NCI-H524 treated with DMSO at 0.1 percent for 48 hours (cell line): Measurements from ENCODE around the gene FILIP1L.
A peak's percentile ranks its signal among the peaks of the same experiment; 100 is the strongest.

Experiments used
- DNase-seq: peaks from one replicate; lab custom pipeline; 2025; lab: John Stamatoyannopoulos, UW

Gene FILIP1L

GRCh38 chr3:100042166-100042981 is 71.9 kb downstream of the FILIP1L start:
- DNase-seq = no peak

DNA sequence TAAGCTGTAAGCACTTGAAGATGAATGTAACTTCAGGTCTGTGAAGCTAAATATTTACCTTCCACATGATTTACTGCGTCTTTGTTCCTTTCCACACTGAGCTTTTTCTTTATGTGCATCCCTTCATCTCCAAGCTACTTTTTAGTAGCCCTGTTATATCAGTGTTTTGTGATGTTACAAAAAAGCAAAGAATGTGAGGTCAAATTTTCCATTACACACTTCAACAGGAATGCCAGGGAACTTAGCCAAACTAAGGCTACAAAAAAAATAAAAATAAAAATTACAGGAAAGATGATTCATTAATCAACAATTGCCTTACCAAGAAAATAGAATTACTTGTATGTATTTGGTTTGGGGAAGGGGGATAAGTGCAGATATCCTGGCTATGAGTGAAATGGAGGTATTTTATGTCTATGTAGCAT is 73.0 kb downstream of the FILIP1L start:
- DNase-seq = no peak

GRCh38 chr3:100040451-100041225 is 73.7 kb downstream of the FILIP1L start:
- no peak for DNase-seq

- no peak for DNase-seq
Observed at GRCh38 chr3:100039075-100039474, 75.2 kb downstream of the FILIP1L start.

- no peak for DNase-seq
Observed at GRCh38 chr3:100033903-100034471, 80.3 kb downstream of the FILIP1L start.

GRCh38 chr3:100033184-100033583 is 81.1 kb downstream of the FILIP1L start:
- DNase-seq = no peak

GRCh38 chr3:100032243-100032642 is 82.1 kb downstream of the FILIP1L start:
- DNase-seq = peak; percentile 26

DNA sequence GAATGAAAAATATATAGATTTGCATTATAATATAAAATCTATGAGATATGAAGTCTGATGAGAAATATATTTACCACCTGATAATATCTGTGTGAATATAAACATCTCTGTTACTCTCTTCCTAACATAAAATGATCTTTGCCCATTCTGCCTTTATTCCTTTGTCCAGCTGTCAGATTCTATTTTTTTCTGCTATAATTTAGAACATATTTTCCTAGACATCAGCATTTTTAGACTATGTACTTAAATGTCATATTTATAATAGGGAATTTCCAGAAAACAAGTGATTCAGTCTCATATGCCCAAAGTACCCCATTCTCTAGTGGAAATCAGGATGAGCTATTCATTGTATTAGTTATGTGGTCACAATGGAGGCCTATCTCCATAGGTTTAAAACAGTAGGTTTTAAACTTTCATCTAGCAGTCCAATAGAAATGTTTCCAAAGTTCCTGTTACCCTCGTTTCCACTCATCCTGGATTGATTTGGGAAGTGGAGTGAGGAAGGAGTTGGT is 83.3 kb downstream of the FILIP1L start:
- DNase-seq = no peak

DNA sequence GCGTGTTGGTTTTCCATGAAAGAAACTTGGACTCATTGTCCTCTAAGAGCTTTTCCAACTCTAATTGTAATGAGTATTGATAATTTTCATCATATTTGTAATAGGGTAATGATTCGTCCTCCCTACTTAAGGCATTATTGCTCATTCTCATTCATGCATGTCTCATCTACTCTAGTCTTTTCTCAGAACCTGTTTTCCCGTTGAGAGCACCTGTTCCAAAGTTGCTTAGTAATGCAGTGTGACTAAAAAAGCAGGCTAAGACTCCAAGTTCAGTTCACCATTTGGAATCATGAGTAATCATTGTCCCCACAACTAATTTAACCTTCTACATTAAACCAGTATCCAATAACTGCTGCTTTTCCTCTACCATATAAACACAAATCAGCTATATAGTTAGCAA is 84.0 kb downstream of the FILIP1L start:
- no peak for DNase-seq

- no peak for DNase-seq
Observed at GRCh38 chr3:100029689-100030088, 84.6 kb downstream of the FILIP1L start.

DNA sequence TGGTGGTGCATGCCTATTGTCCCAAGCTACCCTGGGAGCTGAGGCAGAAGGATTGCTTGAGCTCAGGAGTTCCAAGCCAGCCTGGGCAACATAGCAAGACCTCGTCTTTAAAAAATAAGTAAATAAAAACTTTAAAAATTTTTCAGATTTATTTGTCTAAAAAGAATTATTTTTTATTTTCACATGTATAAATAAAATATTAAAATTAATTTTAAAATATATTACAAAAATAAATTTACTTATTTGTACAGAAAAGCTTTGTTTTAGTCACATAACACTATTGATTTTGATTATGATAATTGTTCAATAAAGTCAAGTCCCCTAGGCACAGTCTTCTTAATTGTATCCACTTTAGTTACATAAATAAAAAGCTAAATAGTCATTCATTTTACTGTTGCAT is 85.2 kb downstream of the FILIP1L start:
- no peak for DNase-seq

GRCh38 chr3:100027321-100027720 is 87.0 kb downstream of the FILIP1L start:
- DNase-seq = no peak

- DNase-seq = no peak
Observed at GRCh38 chr3:100024520-100025303, 89.6 kb downstream of the FILIP1L start.

GRCh38 chr3:100023595-100023994 is 90.7 kb downstream of the FILIP1L start:
- no peak for DNase-seq

DNA sequence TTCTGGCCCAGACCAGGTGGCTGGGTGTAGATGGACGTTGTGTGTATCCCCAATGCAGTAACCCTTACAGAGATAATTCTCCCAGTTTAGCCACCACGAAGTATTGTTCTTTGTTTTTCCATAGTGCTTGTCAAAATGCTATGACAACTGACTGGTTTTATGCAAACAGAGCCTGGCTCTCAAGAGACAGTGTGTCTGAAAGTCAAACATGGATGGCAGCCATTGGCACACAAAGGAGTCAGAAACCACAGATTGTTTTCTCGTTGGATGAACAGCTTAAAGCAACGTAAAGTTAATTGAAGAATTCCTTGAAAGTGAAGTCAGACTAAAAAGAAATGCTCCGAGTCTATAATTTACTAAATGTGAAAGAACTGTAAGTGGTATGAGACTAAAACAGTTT is 91.2 kb downstream of the FILIP1L start:
- DNase-seq = no peak

DNA sequence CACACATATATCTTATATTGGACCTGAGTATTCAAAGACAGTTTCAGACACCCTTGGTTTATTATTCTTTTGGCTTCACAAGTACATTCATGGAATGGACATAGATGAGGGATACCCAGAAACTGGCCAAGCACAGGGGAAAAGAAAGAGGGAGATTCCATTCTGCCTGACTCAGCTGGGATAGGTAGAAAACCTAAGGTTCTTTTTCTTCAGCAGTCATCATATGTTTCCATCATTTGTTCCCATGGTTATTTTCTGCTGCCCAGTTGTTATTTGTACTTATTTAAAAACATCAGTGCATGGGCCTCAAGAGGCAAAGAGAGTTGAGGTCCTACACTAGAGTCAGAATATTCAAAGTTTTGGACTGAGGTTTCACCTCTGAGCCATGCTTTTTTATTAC is 91.8 kb downstream of the FILIP1L start:
- no peak for DNase-seq

DNA sequence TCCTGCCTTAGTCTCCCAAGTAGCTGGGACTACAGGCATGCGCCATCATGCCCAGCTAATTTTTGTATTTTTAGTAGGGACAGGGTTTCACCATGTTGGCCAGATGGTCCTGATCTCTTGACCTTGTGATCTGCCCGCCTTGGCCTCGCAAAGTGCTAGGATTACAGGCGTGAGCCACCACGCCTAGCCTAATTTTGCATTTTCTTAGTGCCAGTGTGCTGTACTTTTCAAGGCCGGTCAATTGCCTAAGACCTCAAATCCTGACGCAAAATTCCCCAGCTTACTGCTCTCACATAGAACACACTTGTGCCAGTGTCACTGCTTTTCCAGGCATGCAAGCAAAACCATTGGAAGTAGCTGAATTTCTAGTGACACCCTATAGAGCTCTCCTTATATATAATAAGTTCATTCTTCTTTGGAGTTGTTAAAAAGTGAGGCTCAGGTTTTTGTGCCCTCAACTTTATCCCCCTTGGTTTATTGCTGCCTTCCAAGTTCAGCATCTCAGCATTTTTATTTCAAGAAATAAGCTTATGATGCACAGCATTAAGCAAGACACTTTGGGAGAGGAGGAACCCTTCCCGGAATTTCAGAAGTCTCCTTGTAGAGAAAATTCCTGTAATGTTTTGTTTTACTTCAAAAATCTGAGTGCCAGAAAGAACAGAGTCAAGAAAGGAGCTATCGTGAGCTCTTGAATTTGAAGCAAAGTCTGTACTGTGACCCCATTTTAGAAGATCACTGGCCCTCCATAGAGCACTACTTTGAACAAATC is 93.2 kb downstream of the FILIP1L start:
- DNase-seq = no peak

DNA sequence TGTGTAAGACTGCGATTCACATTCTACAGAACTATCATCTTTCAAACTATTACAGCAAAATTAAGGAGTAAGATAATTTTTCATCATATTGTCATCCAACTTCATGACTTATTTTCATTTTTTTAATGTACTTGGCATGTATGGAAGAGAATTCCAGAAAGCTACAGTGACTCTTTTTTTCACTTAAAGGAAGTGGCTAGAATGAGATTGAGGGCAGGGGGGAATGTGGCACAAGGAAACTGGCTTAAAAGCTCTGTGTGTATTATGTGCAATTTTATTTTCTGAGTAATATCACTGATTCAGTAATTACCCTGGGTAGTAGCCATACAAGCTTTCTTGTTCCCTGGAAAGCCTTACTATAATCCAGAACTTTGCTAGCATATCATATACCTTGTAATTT is 94.6 kb downstream of the FILIP1L start:
- DNase-seq = no peak

GRCh38 chr3:100018806-100019205 is 95.5 kb downstream of the FILIP1L start:
- no peak for DNase-seq

DNA sequence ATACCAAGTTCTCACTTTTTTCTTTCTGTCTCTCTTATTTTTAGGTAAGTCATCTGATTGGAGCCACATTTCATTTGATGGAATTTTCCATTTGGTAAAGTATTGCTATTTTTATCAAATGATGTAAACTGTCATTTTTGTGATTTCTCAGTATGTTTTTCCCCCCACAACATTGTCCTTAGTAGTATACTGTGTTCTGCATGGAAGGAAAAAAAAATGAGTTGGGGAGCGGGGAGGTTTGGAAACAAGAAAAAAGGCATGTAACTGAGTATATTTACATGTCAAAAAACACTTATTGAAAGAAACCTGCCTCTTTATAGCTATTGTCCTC is 104.2 kb downstream of the FILIP1L start:
- DNase-seq = no peak
